ENCODE results near the gene TTC1.
A peak's percentile ranks its signal among the peaks of the same experiment; 100 is the strongest.

The TTC1 gene

GRCh38 chr5:160090059-160090458, 81.1 kb downstream of the TTC1 start:
- no peak for DNase-seq

DNA sequence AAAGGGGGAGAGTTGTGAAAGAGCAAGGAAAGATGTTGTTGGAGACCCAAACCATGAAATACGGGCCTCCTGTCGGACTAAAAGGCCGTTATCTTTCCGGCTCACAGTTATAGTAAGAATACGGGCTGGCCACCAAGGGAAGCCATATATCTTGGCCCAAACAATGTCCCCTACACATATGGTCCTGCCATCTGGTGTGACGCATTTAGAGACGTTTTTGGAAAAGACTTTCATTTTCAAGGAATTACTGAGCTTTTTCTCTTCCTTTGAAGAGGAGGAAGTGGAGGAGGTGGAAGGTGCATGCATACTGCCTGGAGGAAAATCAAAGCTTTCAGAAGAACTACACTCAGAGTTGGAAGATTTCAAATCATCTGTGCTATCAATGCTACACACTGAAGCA, 83.6 kb downstream of the TTC1 start:
- DNase-seq = no peak

DNA sequence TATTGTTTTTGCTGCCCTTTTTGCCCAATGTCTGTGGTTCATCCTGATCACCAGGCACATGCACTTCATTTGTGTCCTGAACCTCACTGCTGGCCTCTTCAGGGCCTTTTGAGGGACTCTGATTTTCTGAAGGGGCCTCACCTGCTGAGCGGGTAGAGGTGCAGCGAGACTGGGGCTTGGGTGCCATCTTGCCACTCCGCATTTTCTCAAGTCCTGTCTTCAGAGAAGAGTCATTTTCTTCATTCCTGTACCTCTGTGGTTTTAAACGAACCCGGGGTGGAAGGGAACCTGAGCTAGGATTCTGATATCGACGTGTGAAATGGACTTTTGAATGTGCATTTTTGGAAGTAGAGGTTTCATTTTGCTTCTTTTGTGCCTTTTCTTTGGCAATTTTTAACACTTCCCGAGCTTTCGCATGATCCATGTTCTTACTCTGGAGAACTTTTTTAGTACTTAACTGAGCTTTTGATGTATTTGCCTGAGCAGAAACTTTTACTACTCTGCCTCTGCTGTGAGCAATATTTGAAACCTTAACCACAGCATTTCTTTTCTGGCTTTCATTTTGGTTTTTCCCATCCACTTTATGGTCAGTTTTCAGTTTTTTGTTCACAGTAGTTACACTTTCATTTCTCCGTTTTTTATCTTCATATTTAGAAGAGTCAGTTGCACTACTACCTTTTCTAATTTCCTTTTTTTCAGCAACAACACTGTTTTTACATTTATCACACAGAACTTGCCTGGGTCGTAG, 84.2 kb downstream of the TTC1 start:
- DNase-seq = no peak

DNA sequence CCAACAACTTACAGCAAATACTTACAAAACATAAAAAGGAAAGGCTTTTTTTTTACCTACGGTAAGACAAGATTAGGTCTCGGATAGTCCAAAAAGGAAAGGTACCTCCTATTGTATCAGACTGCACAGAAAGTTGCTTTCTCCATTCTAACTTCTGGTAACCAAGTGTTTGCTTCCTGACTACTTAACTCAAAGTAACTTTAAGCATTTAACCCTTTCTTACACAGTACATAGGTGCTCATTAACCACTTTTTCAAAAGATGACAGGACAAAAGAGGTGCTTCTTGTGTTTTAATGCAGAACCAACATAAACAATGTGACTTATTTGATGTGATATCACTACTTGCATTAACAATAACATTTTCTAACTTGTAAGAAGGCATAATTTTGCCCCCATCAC, 87.2 kb downstream of the TTC1 start:
- DNase-seq = no peak

GRCh38 chr5:160097991-160098390, 89.1 kb downstream of the TTC1 start:
- no peak for DNase-seq

- DNase-seq = peak; percentile 63
Measured at GRCh38 chr5:160105686-160106360, 96.9 kb downstream of the TTC1 start.

GRCh38 chr5:160108124-160108523, 99.2 kb downstream of the TTC1 start:
- DNase-seq = no peak
